GM21786 (cell line): ENCODE data around the gene CCDC102B.
"Not testable (repeated sequence)": the region's sequence is repeated elsewhere in the genome, so short reads cannot be mapped to it uniquely, and the experiment has no call there.

Experiments used
- ATAC-seq: cut with Tn5 transposase; IDR thresholded peaks from one replicate; pipeline ENCODE4 v1.9.1; 2021; ENCODE audit not compliant: unreplicated experiment

The CCDC102B gene

GRCh38 chr18:68893354-68893753 lies 95.5 kb downstream of the CCDC102B start:
- no peak for ATAC-seq

GRCh38 chr18:68897286-68897685 lies 99.4 kb downstream of the CCDC102B start:
- no peak for ATAC-seq

DNA sequence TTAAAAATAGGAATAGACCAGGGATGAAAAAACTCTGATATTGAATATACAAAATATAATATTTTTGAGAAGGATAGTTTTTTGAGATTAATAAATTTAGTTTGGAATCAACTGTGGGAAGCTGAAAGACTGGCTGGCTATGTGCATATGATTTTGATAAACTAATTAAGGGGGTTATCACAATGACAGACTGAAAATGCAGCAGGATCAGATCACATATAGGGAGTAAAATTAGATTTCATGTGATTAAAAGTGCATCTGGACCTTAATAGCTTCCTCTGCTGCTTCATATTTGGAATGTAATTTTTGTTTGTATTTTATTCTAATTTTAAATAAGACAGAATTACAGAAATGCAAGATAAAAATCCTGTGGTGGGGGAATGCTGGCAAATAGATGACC lies 111.7 kb downstream of the CCDC102B start:
- ATAC-seq: no peak

DNA sequence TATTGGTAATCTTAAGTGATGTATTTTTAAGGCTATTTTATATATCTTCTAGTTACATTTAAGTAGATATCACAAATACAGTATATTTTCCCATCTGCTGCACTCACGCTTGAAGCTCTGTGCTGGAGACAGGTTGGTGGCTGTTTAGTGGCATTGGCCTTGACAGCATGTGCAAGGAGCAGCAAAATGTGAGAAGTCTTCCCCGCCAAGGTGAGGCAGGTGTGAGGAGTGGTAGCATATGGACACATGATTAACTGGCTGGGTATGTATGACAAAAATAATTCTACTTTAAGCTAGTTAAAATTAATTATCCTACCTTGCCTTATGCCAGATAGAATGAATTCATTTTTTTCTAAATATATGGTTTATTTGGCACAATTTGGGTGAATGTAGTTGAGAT lies 117.2 kb downstream of the CCDC102B start:
- no peak for ATAC-seq

GRCh38 chr18:68916734-68917133 lies 118.9 kb downstream of the CCDC102B start:
- no peak for ATAC-seq

GRCh38 chr18:68918216-68918615 lies 120.3 kb downstream of the CCDC102B start:
- no peak for ATAC-seq

- ATAC-seq: no peak
Observed at GRCh38 chr18:68919900-68920299, 122.0 kb downstream of the CCDC102B start.

DNA sequence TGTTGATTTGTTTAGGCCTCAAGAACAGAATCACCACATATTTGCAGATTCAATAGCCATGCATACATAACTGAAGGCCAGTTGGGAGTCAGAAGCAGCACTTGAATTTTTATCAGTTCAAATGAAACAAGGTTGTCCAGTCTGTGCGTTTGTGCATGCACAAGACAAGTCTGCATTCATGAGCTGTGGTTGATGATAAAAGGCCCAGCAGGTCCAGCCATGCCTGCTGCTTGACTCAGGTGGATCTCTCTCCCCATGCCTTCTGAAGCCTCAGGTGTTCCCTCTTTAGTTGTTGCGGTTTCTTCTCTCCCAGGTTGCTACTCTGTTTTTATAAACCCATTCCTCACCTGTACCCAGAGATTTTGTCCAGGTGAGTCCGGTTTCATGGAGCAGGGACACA lies 124.5 kb downstream of the CCDC102B start:
- no peak for ATAC-seq

- peak; percentile 93 for ATAC-seq
Observed at GRCh38 chr18:68925268-68925667, 127.4 kb downstream of the CCDC102B start.

DNA sequence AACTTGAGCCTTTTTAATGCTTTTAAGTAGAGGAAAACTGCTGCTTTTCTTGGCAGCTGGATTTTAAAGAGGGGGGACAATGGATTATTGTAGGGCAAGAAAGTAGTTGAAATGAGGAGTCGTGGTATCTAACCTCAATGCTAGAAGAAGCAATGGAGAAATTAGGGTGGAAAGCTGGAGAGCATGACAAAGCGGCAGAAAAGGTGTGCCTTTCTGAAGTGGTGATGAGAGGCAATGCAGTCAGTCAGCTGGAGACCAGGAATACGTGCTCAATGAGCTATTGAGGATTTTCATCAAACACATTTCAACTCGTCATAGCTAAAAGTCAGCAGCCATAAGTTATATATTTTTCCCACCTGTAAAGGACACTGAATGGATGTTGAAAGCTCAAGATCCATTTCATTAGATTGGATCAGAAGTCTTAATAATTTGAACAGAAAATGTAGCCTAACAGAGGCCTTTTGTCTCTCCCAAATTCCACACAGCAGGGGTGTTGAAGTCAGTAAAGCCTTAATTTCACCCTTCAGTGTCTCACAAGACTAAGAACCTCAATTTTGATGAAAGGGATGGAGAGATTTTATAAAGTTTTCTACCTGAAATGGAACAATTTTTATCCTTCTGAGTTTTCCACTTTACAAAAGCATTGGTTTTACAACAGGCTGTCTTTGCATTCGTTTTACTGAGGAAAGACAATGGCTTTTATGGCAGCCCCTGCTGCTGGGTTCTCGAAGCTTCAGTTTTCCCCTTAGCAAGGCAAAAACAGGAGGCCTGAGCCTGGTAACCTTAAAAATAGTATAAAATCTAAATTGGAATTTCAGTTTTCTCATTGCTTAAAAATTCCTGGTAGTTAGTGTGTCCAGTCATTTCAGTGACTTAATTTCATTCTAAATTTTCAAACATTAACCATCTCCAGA lies 131.1 kb downstream of the CCDC102B start:
- ATAC-seq: no peak

DNA sequence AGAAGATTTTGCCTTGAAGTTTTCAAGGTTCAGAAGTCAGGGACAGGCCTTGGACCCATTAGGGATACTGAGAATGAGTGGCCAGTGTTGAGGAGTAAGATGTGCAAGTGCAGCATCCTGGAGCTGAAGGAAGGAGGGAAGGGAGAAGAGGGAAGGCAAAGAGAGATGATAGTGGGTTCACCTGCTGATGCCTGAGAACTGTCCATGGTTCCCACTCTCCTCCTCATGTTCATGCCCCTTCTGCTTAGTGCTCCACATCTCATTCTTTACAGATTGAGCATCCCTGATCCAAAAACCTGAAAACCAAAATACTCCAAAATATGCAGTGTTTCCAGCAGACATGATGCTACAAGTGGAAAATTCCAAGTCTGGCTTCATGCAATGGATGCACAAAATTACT lies 137.8 kb downstream of the CCDC102B start:
- ATAC-seq: no peak

DNA sequence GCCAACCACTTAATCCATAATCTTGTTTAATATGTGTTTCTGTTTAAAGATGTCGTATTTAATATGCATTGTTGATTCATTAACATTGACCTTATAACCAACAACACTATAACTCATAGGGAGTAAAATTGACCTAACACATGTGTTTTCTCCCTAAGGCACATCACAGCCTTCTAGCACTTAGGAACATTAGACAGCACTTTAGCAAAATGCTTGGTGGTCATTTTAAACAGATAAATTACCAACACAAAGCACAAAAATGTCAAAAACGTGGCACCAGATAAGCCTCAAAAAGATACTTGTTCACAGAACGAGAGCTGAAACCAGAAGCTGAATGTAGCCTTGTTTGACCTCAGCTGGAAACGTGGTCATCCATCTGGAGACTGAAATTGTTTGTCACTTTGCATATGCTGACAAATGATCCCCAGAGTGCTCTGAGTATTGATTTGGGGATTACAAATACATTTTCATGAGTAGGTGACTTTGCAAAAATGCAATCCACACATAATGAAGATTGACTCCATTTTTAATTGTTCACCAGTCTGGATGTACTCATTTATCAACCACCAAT lies 139.2 kb downstream of the CCDC102B start:
- peak; percentile 63 for ATAC-seq

GRCh38 chr18:68940039-68940438 lies 142.2 kb downstream of the CCDC102B start:
- no peak for ATAC-seq

DNA sequence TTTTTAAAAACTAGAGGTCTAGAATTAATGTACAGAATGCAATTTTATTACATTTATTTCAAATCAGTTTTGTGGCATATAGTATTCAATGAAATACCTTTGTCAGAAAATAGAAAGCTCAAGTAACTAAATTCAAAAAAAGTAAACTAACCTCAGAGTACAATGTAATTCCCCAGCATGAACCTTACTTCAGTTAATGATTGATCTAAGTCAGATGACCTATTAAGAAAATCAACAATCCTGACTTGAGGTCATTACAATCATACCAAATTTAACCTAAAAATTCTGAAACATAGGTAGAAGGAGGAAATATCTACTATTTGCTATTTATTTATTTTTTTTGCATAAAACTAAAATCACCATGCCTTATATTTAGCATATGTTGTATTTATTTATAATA lies 142.9 kb downstream of the CCDC102B start:
- ATAC-seq: peak; percentile 44

DNA sequence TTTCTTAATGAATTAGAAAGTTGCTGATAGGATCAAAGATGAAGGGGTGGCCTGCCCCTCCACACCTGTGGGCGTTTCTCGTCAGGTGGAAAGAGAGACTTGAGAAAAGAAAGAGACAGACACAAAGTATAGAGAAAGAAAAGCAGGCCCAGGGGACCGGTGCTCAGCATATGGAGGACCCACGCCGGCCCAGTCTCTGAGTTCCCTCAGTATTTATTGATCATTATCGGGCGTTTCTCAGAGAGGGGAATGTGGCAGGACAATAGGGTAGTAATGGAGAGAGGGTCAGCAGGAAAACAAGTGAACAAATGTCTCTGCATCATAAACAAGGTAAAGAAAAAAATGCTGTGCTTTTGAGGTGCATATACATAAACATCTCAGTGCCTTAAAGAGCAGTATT lies 144.3 kb downstream of the CCDC102B start:
- ATAC-seq: no peak

GRCh38 chr18:68943861-68944260 lies 146.0 kb downstream of the CCDC102B start:
- not testable (repeated sequence) for ATAC-seq

DNA sequence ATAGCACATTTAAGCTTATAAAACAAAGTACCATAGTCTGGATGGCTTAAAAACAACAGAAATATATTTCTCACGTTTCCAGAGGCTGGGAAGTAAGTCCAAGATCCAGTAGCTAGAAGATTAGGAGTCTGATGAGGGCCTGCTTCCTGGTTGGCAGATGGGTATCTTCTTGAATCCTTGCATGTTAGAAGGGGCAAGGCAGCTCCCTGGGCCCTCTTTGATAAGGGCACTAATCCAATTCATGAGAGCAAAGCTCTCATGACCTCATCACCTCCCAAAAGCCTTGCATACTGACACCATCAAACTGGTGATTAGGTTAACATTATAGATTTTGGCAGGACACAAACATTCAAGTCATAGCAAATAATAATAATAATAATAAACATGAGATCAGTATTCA lies 146.4 kb downstream of the CCDC102B start:
- no peak for ATAC-seq

DNA sequence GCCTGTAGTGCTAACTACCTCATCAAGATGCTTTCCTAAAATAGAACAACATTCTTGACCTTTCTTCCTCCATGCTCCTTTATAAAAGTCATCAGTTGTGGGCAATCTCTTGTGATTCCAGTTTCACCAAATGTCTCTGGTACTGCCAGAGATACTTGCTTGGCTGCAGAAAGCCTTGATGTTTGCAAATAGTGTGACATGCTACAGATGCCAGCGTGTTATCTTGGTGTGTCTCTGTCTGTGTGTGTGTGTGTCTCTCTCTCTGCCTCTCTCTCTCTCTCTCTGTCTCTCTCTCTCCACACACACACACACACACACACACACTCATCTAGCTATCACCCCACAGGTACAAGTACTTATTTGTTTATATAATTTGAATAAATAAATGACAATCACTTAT lies 146.9 kb downstream of the CCDC102B start:
- ATAC-seq: no peak

GRCh38 chr18:68948622-68949021 lies 150.7 kb downstream of the CCDC102B start:
- no peak for ATAC-seq

DNA sequence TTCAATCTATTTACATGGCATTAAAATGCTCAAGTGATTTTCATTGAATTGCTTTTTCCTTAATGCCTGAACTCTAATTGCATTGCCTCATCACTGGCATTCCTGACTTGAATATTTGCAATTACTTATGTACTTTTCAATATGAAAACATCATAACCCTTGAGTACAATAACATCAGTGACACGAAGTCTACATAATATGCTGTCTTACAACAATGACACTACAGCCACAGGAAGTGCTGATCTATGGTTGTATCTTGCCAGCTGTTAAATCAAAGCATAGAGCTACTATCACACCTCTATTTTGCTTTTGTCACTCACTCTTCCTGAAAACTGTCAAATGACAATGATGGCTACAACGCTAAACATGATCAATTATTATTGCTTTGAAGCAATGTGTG lies 156.9 kb downstream of the CCDC102B start:
- no peak for ATAC-seq

DNA sequence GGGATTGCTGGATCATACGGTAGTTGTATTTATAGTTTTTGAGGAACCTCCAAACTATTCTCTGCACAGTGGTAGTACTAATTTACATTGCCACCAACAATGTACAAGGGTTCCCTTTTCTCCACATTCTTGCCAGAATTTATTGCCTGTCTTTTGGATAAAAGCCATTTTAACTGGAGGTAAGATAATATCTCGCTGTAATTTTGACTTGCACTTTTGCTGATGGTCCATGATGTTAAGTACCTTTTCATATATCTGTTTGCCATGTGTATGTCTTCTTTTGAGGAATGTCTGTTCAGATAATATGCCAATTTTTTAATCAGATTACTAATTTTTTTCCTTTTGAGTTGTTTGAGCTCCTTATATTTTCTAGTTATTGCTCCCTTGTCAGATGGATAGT lies 158.8 kb downstream of the CCDC102B start:
- no peak for ATAC-seq

DNA sequence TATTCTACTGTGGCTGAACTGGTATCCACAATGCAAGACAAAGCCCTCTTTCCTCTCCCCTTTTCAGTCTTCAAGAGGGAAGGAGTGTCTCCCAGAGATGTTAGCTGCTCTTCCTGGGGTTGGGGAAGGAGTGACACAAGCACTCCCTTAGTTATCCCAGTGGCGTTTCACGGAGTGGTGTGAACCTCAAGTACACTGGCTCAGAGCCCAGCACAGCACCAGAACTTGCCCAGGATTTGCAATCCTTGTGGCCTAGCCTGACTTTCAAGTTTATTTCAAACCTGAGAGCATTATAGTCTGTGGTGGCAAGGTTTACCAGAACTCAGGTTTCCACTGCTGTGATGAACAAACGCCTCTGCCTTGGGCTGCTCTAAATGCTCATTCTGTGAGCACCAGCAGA lies 162.5 kb downstream of the CCDC102B start:
- no peak for ATAC-seq

DNA sequence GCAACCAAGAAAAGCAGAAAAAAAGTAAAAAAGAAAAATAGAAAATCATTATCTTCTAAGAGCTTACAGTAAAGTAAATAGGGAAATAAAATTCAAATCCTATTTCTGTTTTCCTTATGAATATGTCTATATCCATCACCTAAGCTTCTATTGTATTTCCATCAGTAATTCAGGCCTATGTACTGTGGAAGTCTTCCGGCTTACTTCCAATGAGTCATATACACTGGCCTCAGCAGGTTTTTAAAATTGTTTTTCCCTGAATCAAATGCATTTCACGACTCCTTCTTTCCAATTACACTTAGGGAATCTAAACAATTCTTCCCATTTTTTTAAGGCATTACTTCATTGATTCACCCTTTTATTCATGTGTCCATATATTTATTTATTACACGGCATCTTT lies 164.7 kb downstream of the CCDC102B start:
- no peak for ATAC-seq
